ENCODE results near the gene GPN2.
A peak's percentile ranks its signal among the peaks of the same experiment; 100 is the strongest.

The GPN2 gene

GRCh38 chr1:26831546-26832248 lies 58.4 kb downstream of the GPN2 start:
- DNase-seq: peak; percentile 19

- no peak for DNase-seq
Observed at GRCh38 chr1:26831059-26831458, 59.0 kb downstream of the GPN2 start.

DNA sequence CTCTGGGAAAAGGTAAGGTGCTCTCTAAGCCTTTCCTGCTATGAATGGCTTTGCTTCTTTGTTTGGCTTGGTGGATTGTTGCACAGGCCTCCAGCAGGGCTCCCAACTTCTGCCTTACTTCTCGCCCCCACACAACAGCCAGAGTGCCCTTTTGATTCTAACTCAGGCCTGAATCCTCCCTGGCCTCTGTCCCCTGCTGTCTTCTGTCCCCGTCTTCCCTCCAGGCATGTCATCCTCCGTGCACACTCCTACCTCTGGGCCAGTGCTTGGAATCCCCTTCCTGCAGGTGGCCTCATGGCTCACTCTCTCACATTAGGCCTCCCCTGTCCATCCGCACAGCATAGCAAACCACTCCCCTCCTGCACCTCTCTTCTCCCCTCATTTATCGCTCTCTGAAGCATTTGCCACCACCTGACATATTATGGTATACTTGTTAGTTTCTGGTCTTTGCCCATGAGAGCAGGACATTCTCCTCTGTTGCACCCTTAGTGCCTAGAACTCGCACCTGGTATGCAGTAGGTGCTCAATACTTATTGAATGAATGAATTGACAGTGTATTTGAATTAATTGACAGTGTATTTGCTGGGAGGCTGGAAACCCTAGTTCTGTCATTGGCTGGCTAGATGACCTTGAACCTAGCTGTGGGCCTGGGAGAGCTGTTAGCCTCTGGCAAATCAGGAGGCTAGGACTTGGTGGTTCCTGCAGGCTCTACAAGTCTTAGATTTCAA lies 60.7 kb downstream of the GPN2 start:
- no peak for DNase-seq

GRCh38 chr1:26828411-26828991 lies 61.6 kb downstream of the GPN2 start:
- no peak for DNase-seq

DNA sequence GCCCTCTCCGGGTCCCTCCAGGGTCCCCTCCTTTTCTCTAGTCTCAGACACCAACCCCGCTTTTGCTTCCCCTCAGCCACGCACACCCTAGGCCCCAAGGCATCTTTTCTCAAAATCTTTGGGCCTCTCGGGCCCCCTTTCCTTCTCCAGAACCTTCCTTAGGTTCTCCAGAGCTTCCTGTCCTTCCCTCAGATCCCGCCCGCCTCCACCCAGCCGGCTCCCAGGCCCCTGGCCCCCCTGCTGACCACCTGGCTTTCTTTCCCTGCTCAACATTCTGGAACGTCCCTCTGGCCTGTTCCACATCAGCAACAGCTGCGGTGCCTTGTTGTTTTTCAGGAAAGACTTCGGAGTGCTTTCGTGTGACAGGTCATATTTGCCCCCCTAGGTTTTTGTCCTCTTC lies 62.4 kb downstream of the GPN2 start:
- no peak for DNase-seq

DNA sequence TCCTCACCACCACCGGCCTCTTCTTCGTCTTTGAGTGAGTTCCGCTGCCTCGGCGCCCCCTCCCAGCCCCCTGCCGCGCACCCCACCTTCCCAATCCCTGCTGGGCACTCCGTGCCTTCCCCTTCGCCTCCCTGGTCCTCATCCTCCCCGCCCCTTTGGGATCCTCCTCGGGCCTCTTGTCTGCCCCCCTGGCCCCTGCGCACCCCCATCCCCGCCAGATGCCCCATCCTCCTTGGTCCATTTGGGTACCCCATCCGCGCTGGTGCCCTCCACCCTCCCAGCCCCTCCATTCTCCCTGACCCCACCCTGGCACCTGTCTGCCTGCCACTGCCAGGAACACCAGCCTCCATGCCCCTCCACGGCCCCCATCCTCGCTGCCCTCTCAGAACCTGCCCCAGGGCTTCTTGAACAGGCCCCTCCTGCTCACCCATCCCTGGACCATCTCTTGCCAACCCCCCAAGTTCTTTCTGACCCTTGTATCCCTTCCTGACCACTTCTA lies 62.9 kb downstream of the GPN2 start:
- DNase-seq: no peak

GRCh38 chr1:26826261-26827105 lies 63.6 kb downstream of the GPN2 start, which contains the start of gene ZDHHC18:
ZDHHC18 (plus strand) TSS chr1:26826688; CDS start chr1:26826805, 117 bp downstream.
- peak; percentile 64 for DNase-seq
